ENCODE results near the gene MYL6B. TPM values are rescaled to one million over a fixed set of nuclear protein-coding genes. Genes with fewer than 3 reads are reported as not detected.

MYL6B gene
- total RNA-seq, 1 experiment from 2014 or later: 66.5 TPM

GRCh38 chr12:56124133-56124532, 28.3 kb upstream of the MYL6B start:
- DNase-seq (ENCODE audit: low read depth, low spot score): no peak
- Histone ChIP-seq H3K4me3 (ENCODE audit: low read depth in 2 of 2, low read length in 2 of 2) (no peak overlapping the region), H3K36me3 (ENCODE audit: control insufficient read depth, insufficient read depth, low read length) (peaks cover 2% of the 10 kb centered on the region; the same call in 1 of the 2 replicates), H3K9me3 (ENCODE audit: control insufficient read depth, insufficient read depth, low read depth, low read length) (no peaks in the 10 kb centered on the region), H3K4me1 (ENCODE audit: control insufficient read depth, insufficient read depth, low read length) (peaks cover 29% of the 10 kb centered on the region), H3K27ac (ENCODE audit: low read length) (no peak overlapping the region), H3K27me3 (ENCODE audit: control insufficient read depth, insufficient read depth, low read length) (no peaks in the 10 kb centered on the region)
- intact Hi-C loops (cut with micrococcal nuclease; ENCODE audit: unreplicated experiment): no loop called here
- ATAC-seq: no peak
- in situ Hi-C loops (cut with HindIII; ENCODE audit: low pct_unique_long_range_greater_than_20kb, low sequenced_read_pairs): no loop called here
- ChIA-PET CTCF (no interaction called here), POLR2A (interaction anchor here (0.5 kb wide), 1 partner anchor 47 kb away, joined by 3 read pairs; no protein-coding TSS in a partner anchor)
- BruUV-seq (replicated peaks): no TSS peak
- no peak for TF ChIP-seq POLR2AphosphoS5 (IDR thresholded peaks at IDR 0.05; ENCODE audit: low read depth, low read length)
- TF ChIP-seq, protein P1, sequence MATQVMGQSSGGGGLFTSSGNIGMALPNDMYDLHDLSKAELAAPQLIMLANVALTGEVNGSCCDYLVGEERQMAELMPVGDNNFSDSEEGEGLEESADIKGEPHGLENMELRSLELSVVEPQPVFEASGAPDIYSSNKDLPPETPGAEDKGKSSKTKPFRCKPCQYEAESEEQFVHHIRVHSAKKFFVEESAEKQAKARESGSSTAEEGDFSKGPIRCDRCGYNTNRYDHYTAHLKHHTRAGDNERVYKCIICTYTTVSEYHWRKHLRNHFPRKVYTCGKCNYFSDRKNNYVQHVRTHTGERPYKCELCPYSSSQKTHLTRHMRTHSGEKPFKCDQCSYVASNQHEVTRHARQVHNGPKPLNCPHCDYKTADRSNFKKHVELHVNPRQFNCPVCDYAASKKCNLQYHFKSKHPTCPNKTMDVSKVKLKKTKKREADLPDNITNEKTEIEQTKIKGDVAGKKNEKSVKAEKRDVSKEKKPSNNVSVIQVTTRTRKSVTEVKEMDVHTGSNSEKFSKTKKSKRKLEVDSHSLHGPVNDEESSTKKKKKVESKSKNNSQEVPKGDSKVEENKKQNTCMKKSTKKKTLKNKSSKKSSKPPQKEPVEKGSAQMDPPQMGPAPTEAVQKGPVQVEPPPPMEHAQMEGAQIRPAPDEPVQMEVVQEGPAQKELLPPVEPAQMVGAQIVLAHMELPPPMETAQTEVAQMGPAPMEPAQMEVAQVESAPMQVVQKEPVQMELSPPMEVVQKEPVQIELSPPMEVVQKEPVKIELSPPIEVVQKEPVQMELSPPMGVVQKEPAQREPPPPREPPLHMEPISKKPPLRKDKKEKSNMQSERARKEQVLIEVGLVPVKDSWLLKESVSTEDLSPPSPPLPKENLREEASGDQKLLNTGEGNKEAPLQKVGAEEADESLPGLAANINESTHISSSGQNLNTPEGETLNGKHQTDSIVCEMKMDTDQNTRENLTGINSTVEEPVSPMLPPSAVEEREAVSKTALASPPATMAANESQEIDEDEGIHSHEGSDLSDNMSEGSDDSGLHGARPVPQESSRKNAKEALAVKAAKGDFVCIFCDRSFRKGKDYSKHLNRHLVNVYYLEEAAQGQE (IDR thresholded peaks at IDR 0.05; ENCODE audit: insufficient read depth in 1 of 2, low read depth in 2 of 2, low read length in 1 of 2): no peak
- no peak for TF ChIP-seq TCF7L2 (IDR thresholded peaks at IDR 0.05; ENCODE audit: low read depth, low read length)
- no peak for TF ChIP-seq SIN3A (IDR thresholded peaks at IDR 0.05; ENCODE audit: borderline replicate concordance, insufficient read depth, low read depth, low read length)
- no peak for TF ChIP-seq CTCF (IDR thresholded peaks at IDR 0.05)

- peaks cover 4% of the 10 kb centered on the region; the same call in 1 of the 2 replicates for H3K36me3 ChIP-seq (ENCODE audit: control insufficient read depth, insufficient read depth, low read length)
- peak overlapping the region; percentile 94 for H3K27ac ChIP-seq (ENCODE audit: low read length)
- intact Hi-C loops (cut with micrococcal nuclease; ENCODE audit: unreplicated experiment) (no loop called here), in situ Hi-C loops (cut with HindIII; ENCODE audit: low pct_unique_long_range_greater_than_20kb, low sequenced_read_pairs) (no loop called here)
- H3K4me3 ChIP-seq (ENCODE audit: low read depth in 2 of 2, low read length in 2 of 2): no peak overlapping the region
- H3K9me3 ChIP-seq (ENCODE audit: control insufficient read depth, insufficient read depth, low read depth, low read length): no peaks in the 10 kb centered on the region
- BruUV-seq (replicated peaks): no TSS peak
- POLR2A ChIA-PET: interaction anchor here (0.5 to 0.6 kb wide), 2 partner anchors 41 to 188 kb away, joined by 3 to 4 read pairs; no protein-coding TSS in a partner anchor
- CTCF ChIA-PET: interaction anchor here (0.5 kb wide), 1 partner anchor 32 kb away, joined by 3 read pairs; no protein-coding TSS in a partner anchor
- no peak for ATAC-seq
- H3K4me1 ChIP-seq (ENCODE audit: control insufficient read depth, insufficient read depth, low read length): peaks cover 29% of the 10 kb centered on the region
- TF ChIP-seq POLR2AphosphoS5 (IDR thresholded peaks at IDR 0.05; ENCODE audit: low read depth, low read length) (no peak), SIN3A (IDR thresholded peaks at IDR 0.05; ENCODE audit: borderline replicate concordance, insufficient read depth, low read depth, low read length) (no peak), CTCF (IDR thresholded peaks at IDR 0.05) (no peak), TCF7L2 (IDR thresholded peaks at IDR 0.05; ENCODE audit: low read depth, low read length) (no peak)
- TF ChIP-seq, protein P1 (IDR thresholded peaks at IDR 0.05; ENCODE audit: insufficient read depth in 1 of 2, low read depth in 2 of 2, low read length in 1 of 2): no peak
- H3K27me3 ChIP-seq (ENCODE audit: control insufficient read depth, insufficient read depth, low read length): no peaks in the 10 kb centered on the region
- DNase-seq (ENCODE audit: low read depth, low spot score): no peak
Observed at GRCh38 chr12:56126732-56127239, 25.6 kb upstream of the MYL6B start.

Measured in Panc1 (cell line).